ENCODE measurements around the gene ARHGAP15.

- TF ChIP-seq MAX (IDR thresholded peaks at IDR 0.05) (no peak), CEBPB (IDR thresholded peaks at IDR 0.05) (no peak), RAD21 (IDR thresholded peaks at IDR 0.05; ENCODE audit: low read depth) (no peak), TAF1 (IDR thresholded peaks at IDR 0.05; ENCODE audit: low read depth) (no peak), EP300 (IDR thresholded peaks at IDR 0.05; ENCODE audit: borderline replicate concordance) (no peak), TEAD4 (IDR thresholded peaks at IDR 0.05) (no peak), NFIC (IDR thresholded peaks at IDR 0.05) (no peak), YY1 (IDR thresholded peaks at IDR 0.05; ENCODE audit: low read depth) (no peak), FOXM1 (IDR thresholded peaks at IDR 0.05; ENCODE audit: borderline replicate concordance, low read depth) (no peak)
- TF ChIP-seq, protein P1, sequence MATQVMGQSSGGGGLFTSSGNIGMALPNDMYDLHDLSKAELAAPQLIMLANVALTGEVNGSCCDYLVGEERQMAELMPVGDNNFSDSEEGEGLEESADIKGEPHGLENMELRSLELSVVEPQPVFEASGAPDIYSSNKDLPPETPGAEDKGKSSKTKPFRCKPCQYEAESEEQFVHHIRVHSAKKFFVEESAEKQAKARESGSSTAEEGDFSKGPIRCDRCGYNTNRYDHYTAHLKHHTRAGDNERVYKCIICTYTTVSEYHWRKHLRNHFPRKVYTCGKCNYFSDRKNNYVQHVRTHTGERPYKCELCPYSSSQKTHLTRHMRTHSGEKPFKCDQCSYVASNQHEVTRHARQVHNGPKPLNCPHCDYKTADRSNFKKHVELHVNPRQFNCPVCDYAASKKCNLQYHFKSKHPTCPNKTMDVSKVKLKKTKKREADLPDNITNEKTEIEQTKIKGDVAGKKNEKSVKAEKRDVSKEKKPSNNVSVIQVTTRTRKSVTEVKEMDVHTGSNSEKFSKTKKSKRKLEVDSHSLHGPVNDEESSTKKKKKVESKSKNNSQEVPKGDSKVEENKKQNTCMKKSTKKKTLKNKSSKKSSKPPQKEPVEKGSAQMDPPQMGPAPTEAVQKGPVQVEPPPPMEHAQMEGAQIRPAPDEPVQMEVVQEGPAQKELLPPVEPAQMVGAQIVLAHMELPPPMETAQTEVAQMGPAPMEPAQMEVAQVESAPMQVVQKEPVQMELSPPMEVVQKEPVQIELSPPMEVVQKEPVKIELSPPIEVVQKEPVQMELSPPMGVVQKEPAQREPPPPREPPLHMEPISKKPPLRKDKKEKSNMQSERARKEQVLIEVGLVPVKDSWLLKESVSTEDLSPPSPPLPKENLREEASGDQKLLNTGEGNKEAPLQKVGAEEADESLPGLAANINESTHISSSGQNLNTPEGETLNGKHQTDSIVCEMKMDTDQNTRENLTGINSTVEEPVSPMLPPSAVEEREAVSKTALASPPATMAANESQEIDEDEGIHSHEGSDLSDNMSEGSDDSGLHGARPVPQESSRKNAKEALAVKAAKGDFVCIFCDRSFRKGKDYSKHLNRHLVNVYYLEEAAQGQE (IDR thresholded peaks at IDR 0.05; ENCODE audit: low read depth), result no peak
Measured at GRCh38 chr2:143584936-143585335, 455.7 kb downstream of the ARHGAP15 start.

Measured in Ishikawa (cell line).